OCI-LY7 (cell line): ENCODE data around the gene FEV. TPM values are rescaled to one million over a fixed set of nuclear protein-coding genes. Genes with fewer than 3 reads are reported as not detected.

ENCODE experiments used
- BruUV-seq: library from RNA; stranded (reverse); fragments of 400-500 nt; replicated peaks from 2 replicates; lab custom pipeline; 2021; lab: Mats Ljungman, UMichigan
- CTCF ChIA-PET: fragments of 300-600 bp; sonication (Branson Sonifier 250); formaldehyde crosslinking; loops from one replicate; lab custom pipeline; 2022; ENCODE audit warnings: antibody characterized with exemption; ENCODE audit not compliant: unreplicated experiment; lab: Charles Lee
- POLR2A ChIA-PET: fragments of 300-600 bp; sonication (Branson Sonifier 250); formaldehyde crosslinking; loops from one replicate; lab custom pipeline; 2022; ENCODE audit warnings: antibody characterized with exemption; lab: Charles Lee
- DNase-seq: peaks from one replicate; pipeline ENCODE4 v3.0.0-alpha.2; 2015; ENCODE audit warnings: low spot score
- H2AFZ ChIP-seq: fragments of 200-600 bp; sonication (generic), shearing (Covaris generic); 2 replicates; pipeline ENCODE4 v1.6.1; 2014; ENCODE audit warnings: mild to moderate bottlenecking, antibody characterized with exemption, low read length, moderate library complexity
- H3K27ac ChIP-seq: fragments of 200-600 bp; sonication (generic); 2 replicates; pipeline ENCODE4 v1.5.1; 2014; ENCODE audit warnings: mixed run types, low read depth, mild to moderate bottlenecking, moderate library complexity, low read length, inconsistent platforms; ENCODE audit not compliant: poor library complexity, severe bottlenecking
- H3K36me3 ChIP-seq: fragments of 200-600 bp; sonication (generic); 2 replicates; pipeline ENCODE4 v1.6.1; 2014; ENCODE audit warnings: mild to moderate bottlenecking, antibody characterized with exemption, low read length, moderate library complexity, mixed read lengths; ENCODE audit not compliant: insufficient read depth
- H3K4me1 ChIP-seq: fragments of 200-600 bp; sonication (generic); 2 replicates; pipeline ENCODE4 v1.5.1; 2014; ENCODE audit warnings: mild to moderate bottlenecking, low read length; ENCODE audit not compliant: insufficient read depth, poor library complexity, severe bottlenecking
- H3K4me2 ChIP-seq: fragments of 200-600 bp; sonication (generic); 2 replicates; pipeline ENCODE4 v1.6.1; 2014; ENCODE audit warnings: mild to moderate bottlenecking, low read length
- H3K4me3 ChIP-seq: fragments of 200-600 bp; sonication (generic); 2 replicates; pipeline ENCODE4 v1.5.1; 2014; ENCODE audit warnings: mild to moderate bottlenecking, low read depth, low read length; ENCODE audit not compliant: poor library complexity, severe bottlenecking
- H3K79me2 ChIP-seq: fragments of 200-600 bp; sonication (generic); 2 replicates; pipeline ENCODE4 v1.6.1; 2016; ENCODE audit warnings: low read depth, mild to moderate bottlenecking, low read length, moderate library complexity, mixed read lengths; ENCODE audit not compliant: insufficient read depth
- H3K9me2 ChIP-seq: fragments of 200-600 bp; sonication (generic); 2 replicates; pipeline ENCODE4 v1.6.1; 2016; ENCODE audit warnings: mild to moderate bottlenecking, low read length, mixed read lengths; ENCODE audit not compliant: insufficient read depth
- H3K9me3 ChIP-seq: fragments of 200-600 bp; sonication (generic); 2 replicates; pipeline ENCODE4 v1.6.1; 2014; ENCODE audit warnings: mild to moderate bottlenecking, mixed run types, low read length, mixed read lengths
- H4K20me1 ChIP-seq: fragments of 200-600 bp; sonication (generic); 2 replicates; pipeline ENCODE4 v1.6.1; 2014; ENCODE audit warnings: mild to moderate bottlenecking, antibody characterized with exemption, low read length, moderate library complexity, mixed read lengths; ENCODE audit not compliant: insufficient read depth
- CTCF ChIP-seq: fragments of 200-600 bp; sonication (generic); conservative IDR thresholded peaks from 2 replicates; pipeline ENCODE4 v1.5.1; 2014; ENCODE audit warnings: mild to moderate bottlenecking, antibody characterized with exemption, low read length, moderate library complexity, mixed read lengths
- EZH2phosphoT487 ChIP-seq: fragments of 200-600 bp; sonication (generic); IDR thresholded peaks from 2 replicates; pipeline ENCODE4 v1.6.1; 2018; ENCODE audit warnings: low read depth, borderline replicate concordance, mild to moderate bottlenecking, mixed run types, antibody characterized with exemption, low read length, moderate library complexity, mixed read lengths
- intact Hi-C: fragments of 100-400 bp; cut with micrococcal nuclease; formaldehyde crosslinking; loops from one replicate; pipeline ENCODE4 v1.10.0; 2022; ENCODE audit not compliant: unreplicated experiment
- total RNA-seq, 2 experiments: library from RNA; depleted of rRNA in 1 of 2; stranded (reverse); fragments of >200 nt in 1 of 2; shearing (Covaris generic) in 1 of 2; gene quantifications; 2 replicates each; pipeline ENCODE4 v1.2.3, GENCODE V29; 2014 to 2022

FEV gene
- total RNA-seq, 2 experiments from 2014 or later = not detected

DNA sequence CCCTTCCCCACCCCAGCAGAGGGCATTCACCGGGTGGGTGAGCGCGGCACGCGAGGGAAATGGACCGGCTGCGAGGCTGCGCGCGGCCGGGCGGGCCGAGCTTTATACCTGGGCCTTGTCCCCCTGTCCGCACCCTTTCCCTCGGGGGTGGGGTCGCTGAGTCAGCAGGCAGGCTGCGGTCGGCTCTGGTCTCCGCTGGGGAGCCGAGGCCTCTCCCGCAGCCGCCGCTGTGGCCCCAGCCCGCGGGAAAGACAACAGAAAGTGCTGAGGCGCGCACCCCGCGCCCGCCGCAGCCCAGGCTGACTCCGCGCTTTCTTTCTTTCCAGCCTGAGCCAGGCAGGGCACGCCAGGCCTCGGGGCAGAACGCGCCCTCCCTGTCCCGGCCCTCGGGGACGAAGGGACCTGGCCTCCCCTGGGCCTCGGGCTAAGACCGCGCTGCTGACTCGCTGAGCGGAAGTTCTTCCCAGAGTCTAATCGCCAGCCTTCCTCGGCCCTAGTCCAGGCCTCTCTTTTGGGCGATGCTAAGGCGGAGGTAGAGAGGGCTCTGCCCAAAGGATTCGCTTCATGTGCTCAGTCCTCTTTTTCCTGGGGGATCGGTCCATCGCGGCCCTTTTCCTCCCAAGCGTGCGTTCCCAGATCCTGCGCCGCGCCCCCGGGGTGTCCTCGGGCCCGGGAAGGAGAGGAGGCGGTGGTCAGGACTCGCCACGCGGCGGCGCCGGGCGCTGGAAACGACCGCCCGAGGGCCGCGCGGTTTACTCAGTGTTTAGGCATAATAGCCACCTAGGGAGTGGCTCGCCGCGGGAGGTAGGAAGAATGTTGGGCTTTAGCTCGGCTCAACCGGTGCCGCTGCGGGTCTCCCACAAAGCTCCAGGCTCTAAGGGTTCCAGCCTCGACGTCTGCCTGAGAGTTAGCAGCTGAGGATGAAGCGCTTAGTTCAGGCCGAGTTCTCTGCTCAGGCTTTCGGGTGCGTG is 8.6 kb upstream of the FEV start, which contains the start of gene CRYBA2:
Gene CRYBA2 (minus strand): TSS at position 78 of the 971 bp plus-strand sequence. CDS start 246 bp downstream, outside the sequence.
- H3K79me2 ChIP-seq = no peaks in the 10 kb centered on the region
- ChIA-PET POLR2A (interaction anchor here (0.6 kb wide), 1 partner anchor 17 kb away, joined by 3 read pairs; no protein-coding TSS in a partner anchor), CTCF (no interaction called here)
- intact Hi-C loops = no loop called here
- H3K9me2 ChIP-seq = no peaks in the 10 kb centered on the region
- H2AFZ ChIP-seq = no peak within 1 kb of the TSS
- H3K4me1 ChIP-seq = no peaks in the 10 kb centered on the region
- no peak for DNase-seq
- no peaks in the 10 kb centered on the region for H4K20me1 ChIP-seq
- H3K4me3 ChIP-seq = no peak within 1 kb of the TSS
- H3K27ac ChIP-seq = no peak within 1 kb of the TSS
- TF ChIP-seq CTCF (no peak), EZH2phosphoT487 (no peak)
- no peaks in the 10 kb centered on the region for H3K9me3 ChIP-seq
- BruUV-seq = no TSS peak
- no peaks in the 10 kb centered on the region for H3K36me3 ChIP-seq
- no peak within 1 kb of the TSS for H3K4me2 ChIP-seq

- intact Hi-C loops = no loop called here
- H3K79me2 ChIP-seq = no peaks in the 10 kb centered on the region
- H3K27ac ChIP-seq = no peak overlapping the region
- no peak overlapping the region for H3K4me3 ChIP-seq
- no peak overlapping the region for H2AFZ ChIP-seq
- no peak for DNase-seq
- no peaks in the 10 kb centered on the region for H4K20me1 ChIP-seq
- no peaks in the 10 kb centered on the region for H3K36me3 ChIP-seq
- H3K4me1 ChIP-seq = no peaks in the 10 kb centered on the region
- no peak overlapping the region for H3K4me2 ChIP-seq
- CTCF ChIA-PET = no interaction called here
- POLR2A ChIA-PET = no interaction called here
- TF ChIP-seq EZH2phosphoT487 (no peak), CTCF (no peak)
- no TSS peak for BruUV-seq
- H3K9me2 ChIP-seq = no peaks in the 10 kb centered on the region
- H3K9me3 ChIP-seq = no peaks in the 10 kb centered on the region
Observed at GRCh38 chr2:218992703-218993344, 7.8 kb upstream of the FEV start.
